Subcutaneous preadipocyte (primary cell): ENCODE measurements around the gene FOSL2. TPM values are rescaled to one million over a fixed set of nuclear protein-coding genes. Genes with fewer than 3 reads are reported as not detected.

Experiments used
- small RNA-seq: library from RNA; depleted of rRNA; stranded (forward); fragments of <200 nt; gene quantifications from one replicate; pipeline ENCODE3, GENCODE V24; 2012
- total RNA-seq: library from RNA; depleted of rRNA; stranded (reverse); fragments of >200 nt; gene quantifications from 2 replicates; pipeline ENCODE4 v1.2.3, GENCODE V29; 2012

The FOSL2 gene
- 39.7 and 47.5 TPM in 2 replicates for total RNA-seq

GRCh38 chr2:28392297-28393113 lies at the start of gene FOSL2:
Gene FOSL2, plus strand, starts transcription at chr2:28392858. Its CDS starts 863 bp downstream, at chr2:28393721.

Small RNA genes lying within 50 kb of the gene (small RNA-seq; reads per million reads assigned to genes)
- gene AC104695.3 (0.22 reads per million), gene SNRPGP7 (not detected)

Other genes starting within 250 kb of the FOSL2 start
- gene PLB1, start 103.2 kb downstream of the FOSL2 start, total RNA-seq: 0.37 and 0.39 TPM in 2 replicates